Upper lobe of left lung (tissue), 4 donors: Measurements from ENCODE around the gene HNF4A.

Source experiments
- POLR2A ChIP-seq, 4 donors: fragments of 450-650 bp; IDR thresholded peaks; one replicate each; pipeline ENCODE4 v1.5.1; 2016 to 2017; ENCODE audit warnings: antibody characterized with exemption in 4 of 4, mild to moderate bottlenecking in 2 of 4
- POLR2AphosphoS5 ChIP-seq, 2 donors: sonication (generic); formaldehyde crosslinking; IDR thresholded peaks; one replicate each; pipeline ENCODE4 v1.5.1; 2017; ENCODE audit warnings: antibody characterized with exemption in 2 of 2
- TF ChIP-seq, protein P1 (sequence below), 6 experiments: fragments of 450-650 bp in 4 of 6; fragments of 200-600 bp in 2 of 6; sonication (generic) in 2 of 6; IDR thresholded peaks; one replicate each; pipeline ENCODE4 v1.5.1; 2016 to 2019; ENCODE audit warnings: antibody characterized with exemption in 6 of 6

DNA sequence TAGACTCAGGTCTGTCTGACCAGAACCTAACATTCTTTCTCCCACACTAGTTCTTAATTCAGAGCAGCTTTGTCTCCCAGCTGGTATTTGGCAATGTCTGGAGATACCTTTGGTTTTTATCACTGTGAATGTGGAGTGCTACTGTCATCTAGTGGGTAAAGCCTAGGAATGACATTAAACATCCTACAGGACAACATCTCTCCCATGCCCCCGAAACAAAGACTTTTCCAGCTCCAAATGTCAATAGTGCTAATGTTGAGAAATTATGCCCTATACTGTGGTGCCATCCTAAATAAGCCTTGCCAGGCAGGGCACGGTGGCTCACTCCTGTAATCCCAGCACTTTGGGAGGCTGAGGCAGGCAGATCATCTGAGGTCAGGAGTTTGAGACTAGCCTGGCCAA, 116.0 kb downstream of the HNF4A start:
- TF ChIP-seq, protein P1, sequence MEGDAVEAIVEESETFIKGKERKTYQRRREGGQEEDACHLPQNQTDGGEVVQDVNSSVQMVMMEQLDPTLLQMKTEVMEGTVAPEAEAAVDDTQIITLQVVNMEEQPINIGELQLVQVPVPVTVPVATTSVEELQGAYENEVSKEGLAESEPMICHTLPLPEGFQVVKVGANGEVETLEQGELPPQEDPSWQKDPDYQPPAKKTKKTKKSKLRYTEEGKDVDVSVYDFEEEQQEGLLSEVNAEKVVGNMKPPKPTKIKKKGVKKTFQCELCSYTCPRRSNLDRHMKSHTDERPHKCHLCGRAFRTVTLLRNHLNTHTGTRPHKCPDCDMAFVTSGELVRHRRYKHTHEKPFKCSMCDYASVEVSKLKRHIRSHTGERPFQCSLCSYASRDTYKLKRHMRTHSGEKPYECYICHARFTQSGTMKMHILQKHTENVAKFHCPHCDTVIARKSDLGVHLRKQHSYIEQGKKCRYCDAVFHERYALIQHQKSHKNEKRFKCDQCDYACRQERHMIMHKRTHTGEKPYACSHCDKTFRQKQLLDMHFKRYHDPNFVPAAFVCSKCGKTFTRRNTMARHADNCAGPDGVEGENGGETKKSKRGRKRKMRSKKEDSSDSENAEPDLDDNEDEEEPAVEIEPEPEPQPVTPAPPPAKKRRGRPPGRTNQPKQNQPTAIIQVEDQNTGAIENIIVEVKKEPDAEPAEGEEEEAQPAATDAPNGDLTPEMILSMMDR (IDR thresholded peaks at IDR 0.05): peak in 2 of 6 experiments; percentile 19 to 32
- TF ChIP-seq POLR2A (IDR thresholded peaks at IDR 0.05): no peak
- TF ChIP-seq POLR2AphosphoS5 (IDR thresholded peaks at IDR 0.05): no peak
